CD4-positive, alpha-beta T cell treated with Interleukin-2 at 100 ng/mL for 4 hours (primary cell): ENCODE results near the gene NEUROD2.
"Not testable (repeated sequence)": the region's sequence is repeated elsewhere in the genome, so short reads cannot be mapped to it uniquely, and the experiment has no call there.

Source experiments
- DNase-seq: peaks from one replicate; pipeline ENCODE4 v3.0.0-alpha.2; 2020; ENCODE audit warnings: low spot score

Gene NEUROD2

DNA sequence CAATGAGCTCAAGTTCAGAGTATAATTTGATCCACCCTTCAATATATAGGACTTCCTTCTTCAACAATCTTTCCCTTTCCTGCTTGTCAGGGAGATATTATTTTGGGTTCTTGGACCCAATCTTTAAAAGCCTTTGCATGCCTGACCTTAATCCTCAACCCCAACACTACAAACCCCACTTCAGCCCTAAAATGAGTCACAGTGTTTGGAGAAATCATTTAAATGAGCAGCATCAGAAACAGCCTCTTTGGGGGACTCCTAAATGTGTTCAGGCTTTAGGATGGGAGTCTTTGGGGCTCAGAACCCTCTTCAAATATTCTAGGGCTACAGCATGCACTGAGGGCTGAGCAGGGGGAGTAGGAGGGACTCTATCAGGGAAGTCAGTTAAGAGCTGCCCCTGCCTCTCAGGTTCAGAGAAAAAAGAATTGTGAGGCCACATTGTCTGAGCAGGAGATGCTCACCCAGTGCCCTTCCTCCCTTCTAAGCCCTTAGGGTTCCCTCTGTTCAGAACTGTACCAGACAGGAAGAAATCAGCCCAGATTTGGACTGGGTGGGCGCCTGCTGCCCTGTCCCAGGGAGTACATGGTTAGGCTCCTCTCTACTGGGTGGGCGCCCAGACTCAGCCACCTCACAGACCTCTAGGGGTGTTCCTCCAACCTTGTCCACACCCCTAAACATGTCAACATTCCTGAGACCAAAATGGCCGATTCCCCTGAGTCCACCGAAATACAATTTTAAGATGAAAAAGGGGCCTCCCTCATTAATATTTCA lies 5.0 kb downstream of the NEUROD2 start:
- DNase-seq, result no peak

DNA sequence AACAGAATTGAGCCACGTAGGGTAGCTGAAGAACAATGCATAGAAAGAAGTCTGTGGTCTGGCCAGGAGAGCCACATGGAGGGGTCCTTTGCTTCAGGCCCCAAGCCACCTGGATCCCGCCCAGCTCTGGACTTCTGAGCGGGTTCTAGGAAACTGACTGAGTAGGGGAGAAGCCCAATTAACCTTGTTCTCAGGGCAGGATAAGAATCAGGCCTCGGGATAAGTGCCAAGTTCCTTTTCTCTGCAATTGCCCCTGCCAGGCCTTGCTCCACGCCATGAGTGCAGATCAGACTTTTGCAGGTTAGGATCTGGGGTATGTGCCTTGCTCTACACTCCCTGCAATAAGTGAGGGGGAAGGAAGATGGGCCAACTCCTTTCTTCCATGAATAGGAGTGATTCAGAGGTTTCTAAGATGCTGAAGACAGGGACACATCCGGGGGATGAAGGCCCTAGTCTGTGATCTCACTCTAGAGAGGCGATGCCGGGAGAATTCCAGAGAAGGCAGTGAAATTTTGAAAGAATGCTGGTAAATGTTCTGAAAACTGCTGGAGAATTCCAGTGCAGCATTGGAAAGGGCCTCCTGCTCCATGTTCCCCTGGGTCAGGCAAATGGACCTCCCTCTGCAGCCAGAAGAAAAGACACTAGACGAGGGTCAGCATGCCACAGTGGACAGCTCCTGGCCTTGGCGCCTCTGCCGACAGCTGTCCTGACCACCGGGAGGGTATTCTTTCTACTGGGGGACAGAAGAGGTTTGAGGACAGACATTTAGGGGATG lies 5.8 kb downstream of the NEUROD2 start:
- no peak for DNase-seq

DNA sequence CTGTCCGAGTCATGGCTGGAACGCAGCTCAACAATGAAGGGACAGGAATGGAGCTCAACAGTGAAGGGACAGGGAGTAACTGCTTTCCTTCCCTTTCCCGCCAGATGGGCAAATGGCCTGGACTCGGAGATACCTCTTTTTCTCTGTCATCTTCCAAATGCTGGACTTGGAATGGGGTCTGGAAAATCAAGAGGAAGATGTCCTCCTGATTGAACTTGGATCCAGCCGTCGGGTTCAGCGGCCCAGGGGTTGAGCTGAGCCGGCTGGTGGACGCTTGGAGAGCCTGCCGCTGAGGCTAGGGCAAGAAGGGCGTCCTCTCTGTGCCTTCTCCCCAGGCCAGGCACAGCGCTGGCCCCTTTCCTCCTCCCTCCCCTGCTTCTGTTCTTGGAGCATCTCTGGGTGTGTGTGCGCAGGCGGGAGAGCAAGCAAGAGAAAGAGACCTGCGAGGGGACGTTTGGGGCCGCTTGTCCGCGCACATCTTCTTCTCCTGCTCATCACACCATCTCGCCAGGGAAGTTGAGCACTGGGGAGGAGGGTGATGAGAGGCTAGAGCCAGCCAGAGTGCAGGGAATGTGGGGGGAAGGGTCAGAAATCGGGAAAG lies 6.6 kb downstream of the NEUROD2 start:
- DNase-seq, result no peak

DNA sequence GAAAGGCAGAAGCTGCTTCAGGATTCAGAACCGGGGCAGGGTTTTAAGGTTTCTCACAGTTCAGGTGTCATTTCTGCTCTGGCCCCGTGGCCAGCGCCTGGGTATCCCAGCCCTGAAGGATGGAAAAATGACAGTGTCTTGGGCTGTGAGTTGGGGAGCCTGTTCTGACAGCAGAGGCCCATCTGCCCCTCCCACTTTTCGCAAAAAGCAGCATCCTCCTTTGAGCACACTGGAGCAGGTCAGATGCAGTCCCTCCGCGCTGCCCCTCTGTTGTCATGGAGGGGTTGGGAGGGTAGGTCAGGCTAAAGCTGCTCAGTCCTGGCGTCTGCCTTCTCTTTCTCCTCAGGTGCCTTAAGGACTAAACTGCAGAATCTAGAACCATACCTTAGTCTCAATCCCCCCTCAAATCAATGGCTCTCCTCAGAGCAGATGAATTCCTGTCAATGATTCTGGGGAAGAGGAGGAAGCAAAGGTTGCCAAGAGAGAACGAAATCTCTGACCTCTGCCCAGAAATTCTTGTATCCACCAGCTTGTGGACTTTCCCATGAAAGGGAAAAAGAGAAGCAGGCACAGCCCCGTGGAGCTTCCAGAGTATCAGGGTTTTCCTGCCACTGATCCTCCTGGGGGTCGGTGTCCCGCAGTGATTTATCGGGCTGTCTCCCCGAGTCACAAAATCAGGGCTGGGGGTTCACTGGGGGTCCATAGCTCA lies 7.3 kb downstream of the NEUROD2 start:
- no peak for DNase-seq

DNA sequence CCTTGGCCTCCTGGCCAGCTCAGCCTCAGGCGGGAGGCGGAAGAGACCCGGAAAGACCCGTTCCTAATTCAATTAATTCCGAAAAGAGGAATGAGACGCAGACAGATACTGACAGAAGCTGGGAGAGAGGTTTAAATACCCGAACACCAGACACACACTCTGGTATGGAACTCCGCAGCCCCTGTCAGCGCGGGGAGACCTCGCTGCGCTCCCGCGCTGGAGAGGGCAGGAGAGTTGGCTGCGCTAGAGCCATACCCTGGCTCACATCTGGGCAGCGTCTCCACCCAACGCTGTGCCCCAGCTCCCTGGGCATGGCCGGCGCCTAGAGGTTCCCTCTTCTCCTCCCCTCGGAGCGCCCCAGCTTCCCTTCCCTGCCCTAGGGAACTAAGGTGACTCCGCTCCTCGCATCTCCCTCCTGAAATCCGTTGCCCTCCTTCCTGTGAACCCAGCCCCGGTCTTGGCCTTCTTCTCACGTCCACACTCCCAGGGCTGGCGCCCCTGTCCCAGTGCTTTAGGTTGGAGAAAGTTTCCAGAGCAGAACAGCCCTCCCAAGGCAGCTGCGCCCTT lies 8.0 kb downstream of the NEUROD2 start:
- DNase-seq, result no peak

DNA sequence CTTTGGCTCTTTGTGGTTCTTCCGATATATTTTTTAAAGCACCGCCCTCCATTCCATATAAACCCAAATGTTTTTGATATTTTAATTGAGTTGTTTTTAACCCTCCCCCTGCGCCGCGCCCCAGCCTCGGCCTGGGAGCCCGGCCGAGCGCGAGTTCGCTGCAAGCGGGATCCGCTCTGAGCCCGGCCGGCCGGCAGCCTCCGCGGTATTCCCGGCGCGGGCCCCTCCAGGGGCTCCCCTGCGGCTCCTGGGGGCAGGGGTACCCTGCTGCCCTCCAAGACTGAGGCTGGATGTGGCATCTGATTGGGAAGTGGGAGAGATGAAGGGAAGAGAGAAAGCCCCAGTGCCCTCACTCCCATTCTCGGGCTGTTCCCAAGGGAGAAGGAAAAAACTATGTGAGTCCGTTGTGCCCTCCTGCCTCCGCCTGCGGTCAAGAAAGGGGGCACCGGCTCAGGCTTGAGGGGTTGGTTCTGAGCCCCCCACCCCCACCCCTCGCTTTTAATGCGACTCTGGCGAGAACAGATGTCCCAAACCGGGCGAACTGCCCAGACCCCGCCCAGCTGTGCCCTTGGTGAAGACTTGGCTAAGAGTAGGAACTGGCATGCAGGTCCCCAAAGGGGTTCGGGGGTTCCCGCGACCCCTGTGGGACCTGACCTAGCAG lies 8.6 kb downstream of the NEUROD2 start:
- DNase-seq, result no peak

GRCh38 chr17:39598630-39599003 lies 9.1 kb downstream of the NEUROD2 start:
- no peak for DNase-seq

DNA sequence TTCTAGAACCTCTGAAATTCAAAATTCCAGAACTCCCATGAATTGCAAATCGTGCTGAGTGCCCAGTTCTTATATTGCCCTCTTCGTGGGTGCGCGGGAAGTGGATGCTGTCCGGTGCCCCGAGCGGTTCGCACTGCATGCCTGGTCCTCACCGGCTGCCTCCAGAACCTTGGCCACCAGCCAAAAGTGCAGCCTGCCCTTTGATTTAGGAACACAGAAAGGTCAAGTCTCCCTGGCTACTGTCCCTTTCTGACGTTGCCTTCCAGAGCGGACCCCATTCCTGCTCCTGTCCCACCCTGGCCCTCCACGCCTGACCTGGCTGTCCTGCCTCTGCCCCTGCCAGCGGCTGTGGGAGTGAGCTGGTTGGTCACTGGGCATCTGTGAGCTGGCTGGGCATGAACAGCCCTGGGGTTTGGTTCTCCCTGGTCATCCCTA lies 9.7 kb downstream of the NEUROD2 start:
- DNase-seq, result no peak

GRCh38 chr17:39597372-39598046 lies 10.2 kb downstream of the NEUROD2 start:
- no peak for DNase-seq

DNA sequence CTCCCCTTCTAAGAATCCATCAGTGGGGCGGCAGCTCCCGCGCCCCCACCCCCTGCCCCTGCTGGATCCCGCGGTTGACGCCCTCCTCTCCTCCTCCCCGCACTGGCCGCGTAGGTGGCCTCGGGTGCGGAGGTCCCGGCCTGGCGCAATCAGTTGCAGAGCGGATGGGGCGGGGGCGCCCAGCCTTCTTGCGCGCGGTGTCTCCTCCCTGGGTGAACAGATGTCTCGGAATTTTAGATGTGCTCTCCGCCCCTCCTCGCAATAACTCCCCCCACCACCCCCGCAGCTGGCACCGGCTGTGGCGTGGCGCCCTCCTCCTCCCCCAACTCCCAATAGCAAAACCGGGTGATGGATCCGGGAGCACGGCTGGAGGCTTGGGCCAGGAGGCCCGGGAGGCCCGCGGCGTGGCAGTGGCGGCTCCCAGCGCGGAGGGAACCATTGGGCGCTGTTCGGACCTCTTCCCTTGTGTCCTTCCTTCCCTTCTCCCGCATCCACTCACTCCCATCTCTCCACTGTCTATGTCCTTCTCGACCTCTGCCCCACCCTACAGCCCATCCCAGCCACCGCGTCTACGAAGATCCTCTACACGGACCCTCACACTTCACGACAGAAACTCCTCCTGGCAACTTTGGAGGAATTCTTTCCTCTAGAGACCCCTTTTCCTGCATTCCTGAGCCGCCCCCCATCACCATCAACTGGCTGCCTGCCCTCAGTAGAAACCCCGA lies 11.0 kb downstream of the NEUROD2 start:
- DNase-seq, result no peak

GRCh38 chr17:39595928-39596510 lies 11.7 kb downstream of the NEUROD2 start:
- DNase-seq, result no peak

DNA sequence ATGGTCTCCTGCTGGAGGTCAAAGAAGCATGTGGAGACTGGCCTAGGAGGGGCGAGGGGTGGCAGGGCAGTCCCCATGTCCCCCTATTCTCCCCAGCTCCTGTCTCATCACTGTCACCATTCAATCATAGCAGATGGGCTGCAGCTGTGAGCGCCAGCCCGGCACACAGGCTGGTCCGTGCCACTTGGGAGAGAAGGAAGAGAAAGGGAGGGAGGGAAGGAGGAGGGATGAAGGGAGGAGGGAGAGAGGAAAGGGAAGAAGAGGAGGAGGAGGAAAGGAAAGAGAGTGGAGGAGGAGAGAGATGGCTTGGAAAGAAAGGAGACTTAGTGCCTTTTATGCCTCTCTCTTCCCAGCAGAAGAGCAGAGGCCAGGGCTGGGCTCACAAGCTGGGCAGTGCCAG lies 12.4 kb downstream of the NEUROD2 start:
- DNase-seq, result no peak

GRCh38 chr17:39593371-39593770 lies 14.3 kb downstream of the NEUROD2 start:
- DNase-seq, result no peak

GRCh38 chr17:39591958-39592954 lies 15.5 kb downstream of the NEUROD2 start:
- peak; percentile 31 for DNase-seq

DNA sequence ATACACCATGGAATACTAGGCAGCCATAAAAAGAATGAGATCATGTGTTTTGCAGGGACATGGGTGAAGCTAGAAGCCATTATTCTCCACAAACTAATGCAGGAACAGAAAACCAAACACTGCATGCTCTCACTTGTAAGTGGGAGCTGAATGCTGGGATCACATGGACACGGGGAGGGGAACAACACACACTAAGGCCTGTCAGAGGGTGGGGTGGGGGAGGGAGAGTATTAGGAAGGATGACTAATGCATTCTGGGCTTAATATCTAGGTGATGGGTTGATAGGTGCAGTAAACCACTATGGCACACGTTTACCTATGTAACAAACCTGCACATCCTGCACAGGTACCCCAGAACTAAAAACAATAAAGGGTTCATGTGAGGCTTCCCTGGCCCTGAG lies 17.5 kb downstream of the NEUROD2 start:
- DNase-seq, result not testable (repeated sequence)

- no peak for DNase-seq
These were observed 25.1 kb downstream of the NEUROD2 start for GRCh38 chr17:39582658-39583057.

DNA sequence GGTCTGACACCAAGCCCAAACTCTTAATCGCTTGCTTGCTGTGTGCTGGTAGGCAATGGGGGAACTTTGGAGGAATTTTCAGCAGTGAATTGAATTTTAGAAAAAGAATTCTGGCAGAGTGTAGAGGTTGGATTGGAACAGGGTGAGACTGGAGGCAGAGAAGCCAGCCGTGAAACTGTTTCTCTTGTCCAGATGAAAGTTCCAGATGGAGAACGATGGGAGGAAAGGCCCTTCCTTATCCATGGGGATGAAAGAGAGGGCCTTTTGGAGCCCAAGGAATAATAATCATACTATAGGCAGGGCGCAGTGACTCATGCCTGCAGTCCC lies 26.0 kb downstream of the NEUROD2 start:
- DNase-seq, result no peak

DNA sequence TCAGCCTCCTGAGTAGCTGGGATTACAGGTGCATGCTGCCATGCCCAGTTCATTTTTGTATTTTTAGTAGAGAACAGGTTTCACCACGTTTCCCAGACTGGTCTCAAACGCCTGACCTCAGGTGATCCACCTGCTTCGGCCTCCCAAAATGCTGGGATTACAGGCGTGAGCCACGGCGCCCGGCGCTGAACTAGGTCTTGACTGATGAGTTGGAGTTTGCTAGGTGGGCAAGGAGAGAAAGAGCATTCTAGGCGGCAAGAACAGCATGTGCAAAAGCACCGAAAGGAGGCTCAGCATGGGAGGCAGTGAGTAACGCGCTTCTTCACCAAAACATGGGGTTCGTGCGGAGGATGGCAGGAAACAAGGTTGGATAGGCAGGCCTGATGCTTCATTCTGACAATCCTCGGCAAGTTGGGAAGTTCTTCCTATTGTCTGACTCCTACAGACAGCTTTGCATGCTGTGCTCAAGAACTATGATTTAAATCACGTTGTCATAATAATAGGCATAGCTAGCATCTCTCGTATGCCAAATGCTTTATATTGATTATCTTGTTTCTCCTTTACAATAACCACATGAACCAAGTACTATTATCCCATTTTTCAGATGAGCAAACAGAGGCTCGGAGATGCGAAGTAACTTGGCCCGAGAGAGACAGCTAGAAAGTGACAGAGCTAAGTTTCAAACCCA lies 26.5 kb downstream of the NEUROD2 start:
- DNase-seq, result no peak
